HUDEP-2 (cell line): ENCODE measurements around the gene KCNJ13.
"Not testable (repeated sequence)": the region's sequence is repeated elsewhere in the genome, so short reads cannot be mapped to it uniquely, and the experiment has no call there.

Experiments used
- DNase-seq, 76 experiments: peaks; one replicate each; lab custom pipeline; 2025; ENCODE audit not compliant: unreplicated experiment in 76 of 76; lab: John Stamatoyannopoulos, UW

The KCNJ13 gene

DNA sequence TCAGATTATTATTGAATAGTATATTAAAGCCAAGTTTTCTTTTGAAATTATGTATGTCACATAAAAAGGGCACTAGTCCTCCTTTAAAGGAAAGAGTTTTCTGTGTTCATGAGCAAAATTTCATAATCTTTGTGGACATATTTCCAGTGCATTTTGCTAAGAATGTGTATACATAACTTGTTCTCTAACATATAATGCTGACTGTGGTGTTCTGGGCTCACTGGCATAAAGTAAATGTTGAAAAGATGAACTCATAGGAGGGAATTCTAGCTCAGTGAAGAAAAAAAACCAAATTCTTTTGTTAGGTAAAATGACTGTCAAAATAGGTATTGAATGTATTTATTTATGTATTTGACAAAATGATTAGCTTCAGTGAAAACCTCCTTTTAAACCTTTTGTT, 6.2 kb downstream of the KCNJ13 start:
- DNase-seq: no peak

DNA sequence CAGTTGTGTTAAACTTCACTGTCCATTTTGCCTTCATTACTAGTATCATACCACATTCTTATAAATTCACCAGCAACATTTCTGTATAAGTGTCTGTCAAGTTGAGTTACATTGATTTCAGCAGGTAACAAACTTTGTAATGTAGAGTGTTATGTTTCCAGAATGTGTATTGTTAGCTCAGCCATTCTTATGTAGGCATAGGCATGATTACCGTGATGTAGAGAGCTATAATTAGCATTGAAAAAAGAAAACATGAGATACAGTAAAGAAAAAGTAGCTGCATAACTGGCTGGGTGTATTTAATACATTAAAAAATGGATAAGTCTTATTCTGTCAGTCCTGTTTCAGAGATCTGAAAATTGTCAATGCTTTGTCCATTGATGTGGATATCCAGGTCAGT, 8.5 kb downstream of the KCNJ13 start:
- no peak for DNase-seq

DNA sequence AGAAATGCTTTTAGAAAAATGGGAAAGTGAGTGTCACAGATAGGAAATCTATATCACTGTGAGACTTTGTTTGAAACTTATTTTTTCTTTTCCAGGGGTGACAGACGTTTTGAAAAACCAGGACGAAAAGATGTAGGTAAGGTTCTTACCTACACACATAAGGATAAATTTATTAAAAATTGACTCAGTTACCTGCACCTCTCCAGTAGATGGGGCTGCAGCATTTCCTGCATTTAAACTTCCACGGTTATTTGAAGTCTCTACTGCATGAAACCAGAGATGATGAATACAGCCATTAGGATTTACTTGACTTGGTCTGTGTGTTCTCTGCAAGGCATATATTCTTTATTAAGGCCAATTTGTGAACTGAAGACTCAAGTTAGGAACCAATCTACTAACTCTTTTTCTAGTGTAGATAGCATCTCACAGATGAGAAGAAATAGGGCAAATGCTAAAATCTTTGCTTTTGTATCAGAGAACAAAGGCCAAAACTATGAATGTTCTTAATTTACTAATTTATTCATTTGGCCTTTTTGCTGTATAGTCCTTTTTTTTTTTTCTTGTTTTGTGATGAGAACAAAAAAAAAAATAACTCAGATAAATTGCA, 15.0 kb downstream of the KCNJ13 start:
- DNase-seq: peak in 16 of 76 experiments; percentile 1 to 41 (median 14)

DNA sequence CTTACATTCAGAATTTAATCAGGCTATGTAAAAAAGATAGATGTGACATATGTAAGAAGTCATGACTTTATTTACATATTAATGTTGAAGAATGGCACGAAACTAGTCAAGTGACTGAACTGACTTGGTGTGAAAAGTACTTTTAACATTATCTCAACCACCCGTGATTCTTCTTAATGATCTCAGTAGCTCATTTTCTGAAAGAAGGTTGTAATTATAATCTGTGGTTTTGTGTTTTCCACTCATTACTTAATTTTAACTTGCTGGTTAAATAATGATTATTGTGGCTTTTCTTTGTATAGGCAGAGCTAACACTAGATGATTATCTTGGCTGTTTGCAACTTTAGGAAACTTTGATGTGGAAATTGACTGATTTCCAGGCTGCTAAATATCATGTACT, 18.5 kb downstream of the KCNJ13 start:
- DNase-seq: no peak

DNA sequence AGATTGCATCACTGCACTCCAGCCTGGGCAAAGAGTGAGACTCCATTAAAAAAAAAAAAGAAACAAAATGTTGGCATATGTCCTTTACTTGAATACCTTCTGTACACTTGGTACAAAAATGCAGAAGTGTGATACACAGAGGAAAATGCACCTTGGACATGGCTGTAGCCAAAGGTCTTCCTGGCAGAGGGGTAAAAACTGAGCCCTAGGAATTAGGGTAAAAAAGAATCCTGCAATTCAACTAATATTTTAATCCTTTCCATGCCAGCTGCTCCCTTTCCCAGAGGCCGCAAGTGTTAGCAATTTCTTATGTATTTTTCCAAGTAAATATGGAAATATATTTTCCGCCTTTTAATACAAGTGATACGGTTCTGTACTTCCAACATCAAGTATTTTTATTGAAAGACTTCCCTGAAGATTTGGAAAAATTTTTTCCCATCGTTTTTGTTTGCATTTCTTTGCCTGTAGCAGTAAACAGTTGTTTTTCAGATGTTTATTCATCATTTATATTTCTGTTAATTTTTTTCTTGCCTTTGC, 26.2 kb downstream of the KCNJ13 start:
- DNase-seq: no peak

DNA sequence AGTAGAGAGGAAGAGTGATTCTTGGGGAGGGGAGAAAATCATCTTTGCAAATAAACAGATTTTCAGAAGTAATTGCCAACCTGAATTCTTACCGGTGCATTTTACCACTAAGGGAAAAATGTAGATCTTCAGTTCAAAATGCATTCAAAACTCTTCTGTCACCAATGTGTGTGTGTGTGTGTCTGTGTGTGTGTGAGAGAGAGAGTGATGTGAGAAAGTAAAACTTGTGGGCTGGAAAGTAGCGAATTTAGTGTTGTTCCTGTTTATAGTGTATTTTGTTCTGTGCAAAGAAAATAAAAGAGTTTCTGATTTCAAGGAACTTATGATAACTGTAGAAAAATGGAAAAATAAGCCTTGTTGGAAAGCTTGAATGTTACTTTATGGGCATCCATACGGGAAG, 27.0 kb downstream of the KCNJ13 start:
- DNase-seq: no peak

DNA sequence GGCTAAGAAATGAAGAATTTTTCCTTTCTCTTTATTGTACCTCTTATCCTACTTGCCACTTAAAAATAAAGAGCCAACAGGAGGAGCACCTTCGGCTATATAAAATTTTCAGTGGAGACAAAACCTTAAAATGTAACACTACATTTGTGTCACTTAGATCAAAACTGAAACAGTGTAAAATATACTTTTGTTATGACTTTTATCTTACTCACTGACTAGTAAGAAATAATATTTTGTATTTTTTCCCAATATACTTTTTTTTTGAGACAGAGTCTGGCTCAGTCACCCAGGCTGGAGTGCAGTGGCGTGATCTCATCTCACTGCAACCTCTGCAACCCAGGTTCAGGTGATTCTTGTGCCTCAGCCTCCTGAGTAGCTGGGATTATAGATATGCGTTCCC, 28.3 kb downstream of the KCNJ13 start:
- no peak for DNase-seq

DNA sequence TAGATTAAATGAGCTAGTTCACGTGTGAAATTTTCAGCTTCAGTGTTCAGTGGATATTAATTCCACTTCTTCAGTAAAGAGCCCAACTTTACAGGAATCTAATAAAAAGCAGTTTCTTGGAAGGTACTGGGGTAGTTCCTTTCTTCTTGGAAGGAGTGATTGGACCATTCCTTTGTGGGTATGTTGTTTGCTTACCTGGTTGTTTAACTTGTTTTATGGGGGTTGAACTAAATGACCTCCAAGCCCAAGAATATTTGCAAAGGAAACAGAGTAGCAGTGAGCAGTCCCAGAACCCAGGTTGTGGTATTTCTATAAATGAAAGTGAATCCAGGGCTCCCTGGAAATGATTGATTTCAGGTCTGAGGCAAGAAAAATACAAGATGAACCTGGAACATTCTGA, 31.4 kb downstream of the KCNJ13 start:
- no peak for DNase-seq

DNA sequence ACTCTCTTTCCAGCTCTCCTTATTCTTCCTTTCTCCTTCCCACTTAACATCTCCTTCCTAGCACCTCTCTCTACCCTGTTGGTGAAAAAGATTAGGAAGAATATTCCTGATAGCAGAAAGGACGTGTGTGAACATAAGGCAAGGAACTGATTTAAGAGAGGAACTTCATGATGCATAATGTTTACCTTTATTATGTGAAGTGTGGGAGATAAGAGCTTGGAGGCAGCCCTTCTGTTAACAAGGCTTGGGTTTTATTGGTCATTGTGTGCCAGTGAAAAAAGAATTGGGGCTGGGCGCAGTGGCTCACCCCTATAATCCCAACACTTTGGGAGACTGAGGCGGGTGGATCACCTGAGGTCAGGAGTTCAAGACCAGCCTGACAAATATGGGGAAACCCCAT, 34.4 kb downstream of the KCNJ13 start:
- DNase-seq: no peak

DNA sequence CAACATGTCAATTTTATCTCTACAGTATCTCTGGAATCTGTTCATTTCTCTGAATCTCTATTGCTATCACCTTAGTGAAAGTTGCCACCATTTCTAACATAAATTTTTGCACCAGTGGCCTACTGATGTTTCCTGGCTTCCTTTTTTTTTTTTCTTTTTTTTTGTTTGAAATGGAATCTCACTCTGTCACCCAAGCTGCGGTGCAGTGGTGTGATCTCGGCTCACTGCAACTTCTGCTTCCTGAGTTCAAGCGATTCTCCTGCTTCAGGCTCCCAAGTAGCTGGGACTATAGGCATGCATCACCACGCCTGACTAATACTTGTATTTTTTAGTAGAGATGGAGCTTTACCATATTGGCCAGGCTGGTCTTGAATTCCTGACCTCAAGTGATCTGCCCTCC, 35.1 kb downstream of the KCNJ13 start:
- DNase-seq: no peak

DNA sequence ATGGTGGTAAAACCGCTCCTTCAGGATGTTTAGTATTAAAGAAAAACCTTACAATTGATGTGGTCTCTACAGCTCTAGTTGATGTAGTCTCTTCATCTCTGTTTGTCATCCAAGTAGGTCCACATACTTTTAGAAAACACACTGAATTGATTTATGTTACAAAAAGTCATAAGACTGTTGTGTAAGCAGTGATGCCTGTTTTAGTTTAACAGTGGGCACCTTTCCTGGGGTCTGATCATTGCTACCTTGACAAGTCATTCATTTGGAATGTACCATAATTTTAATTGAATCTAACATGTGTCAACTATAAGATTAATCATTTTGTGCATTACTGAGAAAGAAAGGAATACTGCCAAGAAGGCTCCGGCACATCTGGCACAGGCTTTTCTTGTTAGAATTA, 44.9 kb downstream of the KCNJ13 start:
- DNase-seq: no peak

DNA sequence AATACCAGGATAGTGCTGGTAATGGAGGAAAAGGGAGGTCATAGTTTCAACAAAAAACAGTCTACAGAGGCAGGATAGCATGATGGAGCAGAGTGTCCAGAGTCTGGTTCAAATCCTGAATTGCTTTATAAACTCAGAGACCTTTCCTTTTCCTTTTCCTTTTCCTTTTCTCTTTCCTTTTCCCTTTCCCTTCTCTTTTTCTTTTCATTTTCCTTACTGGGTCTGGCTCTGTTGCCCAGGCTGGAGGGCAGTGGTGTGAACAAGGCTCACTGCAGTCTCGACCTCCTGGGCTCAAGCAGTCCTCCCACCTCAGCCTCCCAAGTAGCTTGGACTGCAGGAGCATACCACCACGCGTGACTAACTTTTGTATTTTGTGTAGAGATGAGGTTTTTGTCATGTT, 47.6 kb downstream of the KCNJ13 start:
- no peak for DNase-seq

DNA sequence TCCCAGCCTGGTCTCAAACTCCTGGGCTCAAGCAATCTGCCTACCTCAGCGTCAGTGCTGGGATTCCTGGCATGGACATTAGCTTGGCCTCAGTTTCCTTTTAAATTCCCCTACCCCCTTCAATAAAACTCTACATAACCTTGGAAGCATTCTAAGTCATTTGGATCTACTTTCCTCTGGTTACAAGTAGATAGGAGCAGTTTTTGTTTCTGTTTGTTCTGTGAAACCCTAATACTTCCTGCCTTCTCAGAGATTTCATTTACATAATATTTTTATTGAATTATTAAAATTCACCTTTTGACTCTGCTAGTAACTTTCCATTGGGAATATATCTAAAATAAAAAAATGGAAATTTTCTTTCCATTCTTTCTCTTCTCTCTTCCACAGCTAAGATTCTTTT, 53.3 kb downstream of the KCNJ13 start:
- DNase-seq: no peak

DNA sequence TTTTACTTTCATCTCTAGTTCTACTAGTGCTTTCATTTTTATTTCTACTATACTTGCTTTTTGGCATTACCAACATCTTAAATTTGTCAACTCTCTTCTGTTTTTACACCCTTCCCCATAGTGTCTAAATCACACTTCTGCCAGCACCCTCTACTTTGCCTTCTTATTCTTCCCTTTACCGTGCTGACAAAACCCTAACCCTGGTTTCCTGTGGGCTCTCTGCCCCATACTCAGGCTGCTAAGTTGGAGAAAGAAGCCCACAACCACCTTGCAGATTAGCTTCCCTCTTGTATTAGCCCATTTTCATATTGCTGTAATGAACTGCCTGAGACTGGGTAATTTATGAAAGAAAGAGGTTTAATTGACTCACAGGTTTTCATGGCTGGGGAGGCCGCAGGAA, 54.5 kb downstream of the KCNJ13 start:
- no peak for DNase-seq

DNA sequence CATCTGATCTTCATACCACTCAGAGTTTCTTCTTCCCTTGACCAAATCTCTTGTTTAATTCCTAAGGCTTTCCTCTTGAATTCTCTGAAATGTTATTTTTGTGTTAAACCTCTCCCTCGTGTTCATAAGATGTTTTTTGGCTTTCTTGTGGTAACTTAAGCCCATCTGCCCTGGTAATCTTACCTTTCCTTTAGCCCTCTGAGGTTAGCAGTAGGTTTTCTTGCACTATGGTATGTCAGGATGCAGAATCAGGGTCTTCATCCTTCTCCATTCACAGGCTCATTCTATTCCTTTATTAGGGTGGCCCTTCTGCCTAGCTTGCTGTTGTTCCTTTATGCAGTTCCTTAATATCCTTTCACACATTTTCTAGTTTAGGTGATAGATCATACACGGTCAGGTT, 55.1 kb downstream of the KCNJ13 start:
- DNase-seq: no peak

DNA sequence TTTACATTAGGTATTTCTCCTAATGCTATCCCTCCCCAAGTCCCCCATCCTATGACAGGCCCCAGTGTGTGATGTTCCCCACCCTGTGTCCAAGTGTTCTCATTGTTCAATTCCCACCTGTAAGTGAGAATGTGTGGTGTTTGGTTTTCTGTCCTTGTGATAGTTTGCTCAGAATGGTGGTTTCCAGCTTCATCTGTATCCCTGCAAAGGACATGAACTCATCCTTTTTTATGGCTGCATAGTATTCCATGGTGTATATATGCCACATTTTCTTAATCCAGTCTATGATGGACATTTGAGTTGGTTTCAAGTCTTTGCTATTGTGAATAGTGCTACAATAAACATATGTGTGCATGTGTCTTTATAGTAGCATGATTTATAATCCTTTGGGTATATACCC, 56.3 kb downstream of the KCNJ13 start:
- DNase-seq: not testable (repeated sequence)
